ENCODE results near the gene ARPIN.
"Not testable (repeated sequence)": the region's sequence is repeated elsewhere in the genome, so short reads cannot be mapped to it uniquely, and the experiment has no call there.

ARPIN gene

GRCh38 chr15:89857673-89858072 lies 55.1 kb downstream of the ARPIN start:
- TF ChIP-seq GABPA (IDR thresholded peaks at IDR 0.05; ENCODE audit: low read depth) (no peak), REST (IDR thresholded peaks at IDR 0.05; ENCODE audit: insufficient replicate concordance, low read depth) (no peak), CTCF (IDR thresholded peaks at IDR 0.05; ENCODE audit: insufficient read depth, low read length) (no peak), SPI1 (IDR thresholded peaks at IDR 0.05; ENCODE audit: borderline replicate concordance, low read depth) (no peak), POLR2AphosphoS5 (IDR thresholded peaks at IDR 0.05; ENCODE audit: low read depth) (no peak)
- Histone ChIP-seq H3K27me3 (ENCODE audit: insufficient read depth, poor library complexity, severe bottlenecking) (no peaks in the 10 kb centered on the region), H3K27ac (replicated peaks) (no peak overlapping the region)

GRCh38 chr15:89855948-89856347 lies 56.8 kb downstream of the ARPIN start:
- TF ChIP-seq SPI1 (IDR thresholded peaks at IDR 0.05; ENCODE audit: borderline replicate concordance, low read depth) (no peak), GABPA (IDR thresholded peaks at IDR 0.05; ENCODE audit: low read depth) (no peak), POLR2AphosphoS5 (IDR thresholded peaks at IDR 0.05; ENCODE audit: low read depth) (no peak), REST (IDR thresholded peaks at IDR 0.05; ENCODE audit: insufficient replicate concordance, low read depth) (no peak), CTCF (IDR thresholded peaks at IDR 0.05; ENCODE audit: insufficient read depth, low read length) (no peak)
- H3K4me3 ChIP-seq (replicated peaks; ENCODE audit: insufficient read depth, low read length) = no peak overlapping the region
- H3K27me3 ChIP-seq (ENCODE audit: insufficient read depth, poor library complexity, severe bottlenecking) = no peaks in the 10 kb centered on the region
- DNase-seq (ENCODE audit: low read depth in 1 of 2, low spot score in 1 of 2) = no peak
- H3K27ac ChIP-seq (replicated peaks) = no peak overlapping the region

More at GRCh38 chr15:89857673-89858072, 55.1 kb downstream of the ARPIN start:
- DNase-seq (ENCODE audit: low read depth in 1 of 2, low spot score in 1 of 2) = no peak
- H3K4me3 ChIP-seq (replicated peaks; ENCODE audit: insufficient read depth, low read length) = no peak overlapping the region

- not testable (repeated sequence) for H3K4me3 ChIP-seq (replicated peaks; ENCODE audit: insufficient read depth, low read length); DNase-seq (ENCODE audit: low read depth in 1 of 2, low spot score in 1 of 2); H3K27me3 ChIP-seq (ENCODE audit: insufficient read depth, poor library complexity, severe bottlenecking); H3K27ac ChIP-seq (replicated peaks)
Observed at GRCh38 chr15:89854863-89855262, 57.9 kb downstream of the ARPIN start.

GRCh38 chr15:89852342-89852995 lies 60.3 kb downstream of the ARPIN start:
- Histone ChIP-seq H3K27ac (replicated peaks) (no peak overlapping the region), H3K4me3 (replicated peaks; ENCODE audit: insufficient read depth, low read length) (no peak overlapping the region), H3K27me3 (ENCODE audit: insufficient read depth, poor library complexity, severe bottlenecking) (no peaks in the 10 kb centered on the region)
- TF ChIP-seq REST (IDR thresholded peaks at IDR 0.05; ENCODE audit: insufficient replicate concordance, low read depth) = no peak
- TF ChIP-seq POLR2AphosphoS5 (IDR thresholded peaks at IDR 0.05; ENCODE audit: low read depth) = no peak
- no peak for TF ChIP-seq SPI1 (IDR thresholded peaks at IDR 0.05; ENCODE audit: borderline replicate concordance, low read depth)
- TF ChIP-seq CTCF (IDR thresholded peaks at IDR 0.05; ENCODE audit: insufficient read depth, low read length) = no peak
- TF ChIP-seq GABPA (IDR thresholded peaks at IDR 0.05; ENCODE audit: low read depth) = no peak
- no peak for DNase-seq (ENCODE audit: low read depth in 1 of 2, low spot score in 1 of 2)
